Activated CD4-positive, alpha-beta T cell treated with anti-CD3 and anti-CD28 coated beads, Interleukin-2, Interleukin-4, amounts not matched to agents 100 ng/mL and 50 ng/mL, durations not matched to agents 16 hours and 8 hours (primary cell): ENCODE measurements around the gene STK11.

Source experiments
- DNase-seq: peaks from one replicate; pipeline ENCODE4 v3.0.0-alpha.2; 2020; ENCODE audit warnings: low spot score

Gene STK11

GRCh38 chr19:1226522-1227303 lies 21.1 kb downstream of the STK11 start:
- no peak for DNase-seq

- DNase-seq: no peak
Observed at GRCh38 chr19:1227304-1228054, 21.9 kb downstream of the STK11 start.

GRCh38 chr19:1228161-1228957 lies 22.8 kb downstream of the STK11 start:
- DNase-seq: no peak

- DNase-seq: no peak
Observed at GRCh38 chr19:1229056-1229923, 23.7 kb downstream of the STK11 start.

- DNase-seq: no peak
Observed at GRCh38 chr19:1229924-1230782, 24.6 kb downstream of the STK11 start.

GRCh38 chr19:1230783-1231489 lies 25.4 kb downstream of the STK11 start:
- DNase-seq: no peak

- no peak for DNase-seq
Observed at GRCh38 chr19:1231729-1232637, 26.4 kb downstream of the STK11 start.

GRCh38 chr19:1232652-1233072 lies 27.1 kb downstream of the STK11 start:
- DNase-seq: no peak

- no peak for DNase-seq
Observed at GRCh38 chr19:1233115-1233667, 27.6 kb downstream of the STK11 start.

GRCh38 chr19:1234051-1234954 lies 28.7 kb downstream of the STK11 start:
- no peak for DNase-seq

- no peak for DNase-seq
Observed at GRCh38 chr19:1234955-1235380, 29.4 kb downstream of the STK11 start.

- no peak for DNase-seq
Observed at GRCh38 chr19:1235625-1236538, 30.3 kb downstream of the STK11 start.

GRCh38 chr19:1236576-1236975 lies 31.0 kb downstream of the STK11 start:
- DNase-seq: no peak

- DNase-seq: no peak
Observed at GRCh38 chr19:1237027-1237659, 31.6 kb downstream of the STK11 start.

GRCh38 chr19:1237754-1238368 lies 32.3 kb downstream of the STK11 start, which contains the start of gene CBARP:
CBARP (minus strand) TSS chr19:1238005; CDS start chr19:1236100, 1,905 bp downstream.
- no peak for DNase-seq
